ENCODE data around the gene UBL3.

DNA sequence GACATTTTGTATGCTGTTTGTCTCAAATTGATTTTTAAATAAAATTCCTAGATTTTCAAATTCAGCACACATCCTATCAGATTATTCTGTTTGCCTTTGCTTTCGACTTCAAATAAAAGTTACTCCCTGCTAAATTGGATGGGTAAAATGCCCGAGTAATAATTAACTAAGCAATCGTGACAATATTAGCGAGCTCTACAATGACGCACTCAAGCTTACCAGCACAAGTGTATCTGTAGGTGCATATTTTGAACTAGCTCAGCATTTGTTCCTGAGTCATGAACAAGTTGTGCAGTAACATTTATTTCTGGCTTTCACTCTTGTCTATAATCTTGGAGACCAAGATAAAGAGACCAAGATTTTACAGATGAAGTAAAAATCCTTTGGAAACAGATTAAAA lies 113.4 kb downstream of the UBL3 start:
- TF ChIP-seq, protein P1, sequence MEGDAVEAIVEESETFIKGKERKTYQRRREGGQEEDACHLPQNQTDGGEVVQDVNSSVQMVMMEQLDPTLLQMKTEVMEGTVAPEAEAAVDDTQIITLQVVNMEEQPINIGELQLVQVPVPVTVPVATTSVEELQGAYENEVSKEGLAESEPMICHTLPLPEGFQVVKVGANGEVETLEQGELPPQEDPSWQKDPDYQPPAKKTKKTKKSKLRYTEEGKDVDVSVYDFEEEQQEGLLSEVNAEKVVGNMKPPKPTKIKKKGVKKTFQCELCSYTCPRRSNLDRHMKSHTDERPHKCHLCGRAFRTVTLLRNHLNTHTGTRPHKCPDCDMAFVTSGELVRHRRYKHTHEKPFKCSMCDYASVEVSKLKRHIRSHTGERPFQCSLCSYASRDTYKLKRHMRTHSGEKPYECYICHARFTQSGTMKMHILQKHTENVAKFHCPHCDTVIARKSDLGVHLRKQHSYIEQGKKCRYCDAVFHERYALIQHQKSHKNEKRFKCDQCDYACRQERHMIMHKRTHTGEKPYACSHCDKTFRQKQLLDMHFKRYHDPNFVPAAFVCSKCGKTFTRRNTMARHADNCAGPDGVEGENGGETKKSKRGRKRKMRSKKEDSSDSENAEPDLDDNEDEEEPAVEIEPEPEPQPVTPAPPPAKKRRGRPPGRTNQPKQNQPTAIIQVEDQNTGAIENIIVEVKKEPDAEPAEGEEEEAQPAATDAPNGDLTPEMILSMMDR (IDR thresholded peaks at IDR 0.05 in 4 of 5, conservative IDR thresholded peaks at IDR 0.05 in 1 of 5) = no peak
- no peak for TF ChIP-seq POLR2A (IDR thresholded peaks at IDR 0.05)
